ENCODE results near the gene ABCA13.

ABCA13 gene

DNA sequence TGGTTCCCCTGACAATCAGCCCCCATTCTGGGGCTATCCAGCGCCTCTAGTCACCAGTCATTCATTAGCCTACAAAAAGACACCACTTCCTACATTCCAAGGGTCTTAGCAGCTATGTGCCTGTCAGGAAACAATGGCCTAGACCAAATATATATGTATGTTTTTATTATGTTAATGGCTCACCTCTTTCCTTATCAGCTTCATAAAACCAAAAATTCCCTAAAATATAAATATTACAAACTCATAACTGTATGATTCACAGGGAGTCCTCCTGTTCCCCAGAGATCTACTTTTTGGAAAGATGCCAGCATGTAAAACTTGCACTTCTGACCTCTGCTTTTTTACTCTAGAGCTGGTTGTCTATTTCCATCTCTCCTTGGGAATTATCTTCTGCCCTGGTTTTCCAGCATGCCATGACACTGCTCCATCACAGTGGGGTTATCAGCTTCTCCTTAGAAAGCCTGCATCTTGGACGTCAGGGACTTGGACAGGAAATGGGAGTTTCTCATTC is 79.2 kb downstream of the ABCA13 start:
- H3K4me3 ChIP-seq (ENCODE audit: low read length): no peak overlapping the region
- H3K27ac ChIP-seq (ENCODE audit: low read length): no peak overlapping the region
- no peaks in the 10 kb centered on the region for H3K27me3 ChIP-seq (ENCODE audit: insufficient read depth, low read length)
- H3K4me1 ChIP-seq (ENCODE audit: insufficient read depth, low read length): peaks cover 15% of the 10 kb centered on the region; the same call in 1 of the 2 replicates
- no peak overlapping the region for H3K9ac ChIP-seq (ENCODE audit: low read depth, low read length)
- H3K36me3 ChIP-seq (ENCODE audit: insufficient read depth, low read depth, low read length): no peaks in the 10 kb centered on the region
- H3K9me3 ChIP-seq (ENCODE audit: insufficient read depth, low read depth, low read length): no peaks in the 10 kb centered on the region

DNA sequence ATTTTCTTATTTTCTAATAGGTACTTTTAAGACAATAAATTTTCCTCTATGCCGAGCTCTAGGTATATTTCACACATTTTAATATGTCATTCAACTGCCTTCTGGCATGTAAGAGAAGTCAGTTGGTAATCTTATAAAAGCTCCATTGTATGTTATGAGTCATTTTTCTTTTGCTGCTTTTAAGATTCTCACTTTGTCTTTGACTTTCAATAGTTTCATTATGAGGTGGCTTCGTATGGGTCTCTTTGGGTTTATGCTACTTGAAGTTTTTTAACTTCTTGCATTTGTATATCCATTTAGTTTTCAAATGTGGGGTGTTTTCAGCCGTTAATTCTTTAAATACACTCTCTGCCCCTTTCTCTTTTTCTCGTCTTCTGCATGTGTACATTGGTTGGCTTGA is 80.5 kb downstream of the ABCA13 start:
- Histone ChIP-seq H3K27me3 (ENCODE audit: insufficient read depth, low read length) (no peaks in the 10 kb centered on the region), H3K4me1 (ENCODE audit: insufficient read depth, low read length) (peaks cover 15% of the 10 kb centered on the region; the same call in 1 of the 2 replicates), H3K27ac (ENCODE audit: low read length) (no peak overlapping the region), H3K36me3 (ENCODE audit: insufficient read depth, low read depth, low read length) (no peaks in the 10 kb centered on the region), H3K9me3 (ENCODE audit: insufficient read depth, low read depth, low read length) (no peaks in the 10 kb centered on the region), H3K9ac (ENCODE audit: low read depth, low read length) (no peak overlapping the region), H3K4me3 (ENCODE audit: low read length) (no peak overlapping the region)

- Histone ChIP-seq H3K27me3 (ENCODE audit: insufficient read depth, low read length) (no peaks in the 10 kb centered on the region), H3K36me3 (ENCODE audit: insufficient read depth, low read depth, low read length) (no peaks in the 10 kb centered on the region), H3K9me3 (ENCODE audit: insufficient read depth, low read depth, low read length) (no peaks in the 10 kb centered on the region), H3K4me1 (ENCODE audit: insufficient read depth, low read length) (peaks cover 15% of the 10 kb centered on the region; the same call in 1 of the 2 replicates), H3K9ac (ENCODE audit: low read depth, low read length) (no peak overlapping the region), H3K4me3 (ENCODE audit: low read length) (no peak overlapping the region), H3K27ac (ENCODE audit: low read length) (no peak overlapping the region)
Measured at GRCh38 chr7:48252995-48253394, 81.7 kb downstream of the ABCA13 start.

DNA sequence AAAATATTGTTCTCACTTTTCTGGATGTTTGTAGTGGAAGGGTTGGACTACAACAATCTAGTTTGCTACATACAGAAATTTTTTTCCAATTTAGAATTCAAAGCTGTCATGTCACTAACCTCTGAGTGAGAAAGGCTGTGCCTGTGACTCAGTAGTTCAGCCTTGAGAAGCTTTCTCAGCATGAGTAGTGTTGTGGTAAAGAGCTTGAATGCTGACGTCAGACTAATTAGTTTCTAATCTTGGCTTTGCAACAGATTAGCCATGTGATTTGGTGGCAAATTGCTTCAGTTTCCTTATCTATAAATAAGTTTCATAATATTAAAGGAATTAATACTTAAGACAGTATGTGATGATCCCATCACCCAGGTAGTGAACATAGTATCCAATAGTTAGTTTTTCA is 83.8 kb downstream of the ABCA13 start:
- Histone ChIP-seq H3K9me3 (ENCODE audit: insufficient read depth, low read depth, low read length) (no peaks in the 10 kb centered on the region), H3K27ac (ENCODE audit: low read length) (no peak overlapping the region), H3K4me3 (ENCODE audit: low read length) (no peak overlapping the region), H3K36me3 (ENCODE audit: insufficient read depth, low read depth, low read length) (no peaks in the 10 kb centered on the region), H3K27me3 (ENCODE audit: insufficient read depth, low read length) (no peaks in the 10 kb centered on the region), H3K9ac (ENCODE audit: low read depth, low read length) (no peak overlapping the region), H3K4me1 (ENCODE audit: insufficient read depth, low read length) (peaks cover 15% of the 10 kb centered on the region; the same call in 1 of the 2 replicates)

GRCh38 chr7:48259463-48260280 is 88.4 kb downstream of the ABCA13 start:
- no peak overlapping the region for H3K4me3 ChIP-seq (ENCODE audit: low read length)
- H3K9me3 ChIP-seq (ENCODE audit: insufficient read depth, low read depth, low read length): no peaks in the 10 kb centered on the region; the same call in 1 of the 2 replicates
- H3K27me3 ChIP-seq (ENCODE audit: insufficient read depth, low read length): no peaks in the 10 kb centered on the region
- no peak overlapping the region for H3K9ac ChIP-seq (ENCODE audit: low read depth, low read length)
- H3K36me3 ChIP-seq (ENCODE audit: insufficient read depth, low read depth, low read length): no peaks in the 10 kb centered on the region
- H3K27ac ChIP-seq (ENCODE audit: low read length): no peak overlapping the region
- no peaks in the 10 kb centered on the region for H3K4me1 ChIP-seq (ENCODE audit: insufficient read depth, low read length)

GRCh38 chr7:48261696-48262095 is 90.4 kb downstream of the ABCA13 start:
- H3K36me3 ChIP-seq (ENCODE audit: insufficient read depth, low read depth, low read length): no peaks in the 10 kb centered on the region
- no peak overlapping the region for H3K4me3 ChIP-seq (ENCODE audit: low read length)
- no peaks in the 10 kb centered on the region for H3K4me1 ChIP-seq (ENCODE audit: insufficient read depth, low read length)
- no peaks in the 10 kb centered on the region for H3K27me3 ChIP-seq (ENCODE audit: insufficient read depth, low read length)
- H3K9ac ChIP-seq (ENCODE audit: low read depth, low read length): no peak overlapping the region
- H3K27ac ChIP-seq (ENCODE audit: low read length): no peak overlapping the region
- H3K9me3 ChIP-seq (ENCODE audit: insufficient read depth, low read depth, low read length): no peaks in the 10 kb centered on the region; the same call in 1 of the 2 replicates

DNA sequence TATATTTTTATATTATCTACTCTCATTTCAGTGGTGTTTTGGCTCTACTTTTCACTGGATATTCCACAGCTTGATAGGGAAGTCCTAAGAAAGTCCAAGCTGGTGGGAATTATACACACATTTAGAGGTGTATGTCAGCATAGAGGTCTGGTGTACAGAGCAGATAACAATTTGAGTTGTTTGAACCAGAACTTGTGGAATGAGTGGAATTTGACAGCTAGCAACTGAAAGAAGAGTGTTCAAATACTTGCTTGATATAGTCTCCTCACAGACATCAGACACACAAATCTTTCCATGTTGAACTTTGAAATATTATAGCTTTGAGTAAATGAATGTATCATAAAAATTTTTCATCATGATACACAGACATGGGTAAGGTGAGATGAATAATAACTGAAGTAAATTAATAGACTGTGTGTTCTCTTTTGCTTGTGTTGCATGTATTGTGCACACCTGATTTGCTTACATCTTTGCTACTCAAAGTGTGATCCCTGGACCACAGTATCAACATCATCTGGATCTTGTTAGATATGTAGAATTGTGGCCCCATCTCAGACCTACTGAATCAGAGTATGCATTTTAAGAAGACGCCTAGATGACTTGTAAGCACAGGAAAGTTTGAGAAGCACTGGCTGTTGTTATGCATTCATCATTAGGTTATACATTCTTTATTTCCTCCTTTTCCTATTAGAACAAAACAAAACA is 91.5 kb downstream of the ABCA13 start:
- Histone ChIP-seq H3K27ac (ENCODE audit: low read length) (no peak overlapping the region), H3K4me3 (ENCODE audit: low read length) (no peak overlapping the region), H3K36me3 (ENCODE audit: insufficient read depth, low read depth, low read length) (no peaks in the 10 kb centered on the region), H3K4me1 (ENCODE audit: insufficient read depth, low read length) (no peaks in the 10 kb centered on the region), H3K27me3 (ENCODE audit: insufficient read depth, low read length) (no peaks in the 10 kb centered on the region), H3K9me3 (ENCODE audit: insufficient read depth, low read depth, low read length) (no peaks in the 10 kb centered on the region; the same call in 1 of the 2 replicates), H3K9ac (ENCODE audit: low read depth, low read length) (no peak overlapping the region)

GRCh38 chr7:48263311-48263650 is 92.0 kb downstream of the ABCA13 start:
- H3K27me3 ChIP-seq (ENCODE audit: insufficient read depth, low read length): no peaks in the 10 kb centered on the region
- H3K27ac ChIP-seq (ENCODE audit: low read length): no peak overlapping the region
- H3K4me1 ChIP-seq (ENCODE audit: insufficient read depth, low read length): no peaks in the 10 kb centered on the region
- H3K9me3 ChIP-seq (ENCODE audit: insufficient read depth, low read depth, low read length): no peaks in the 10 kb centered on the region; the same call in 1 of the 2 replicates
- no peaks in the 10 kb centered on the region for H3K36me3 ChIP-seq (ENCODE audit: insufficient read depth, low read depth, low read length)
- H3K9ac ChIP-seq (ENCODE audit: low read depth, low read length): no peak overlapping the region
- no peak overlapping the region for H3K4me3 ChIP-seq (ENCODE audit: low read length)

DNA sequence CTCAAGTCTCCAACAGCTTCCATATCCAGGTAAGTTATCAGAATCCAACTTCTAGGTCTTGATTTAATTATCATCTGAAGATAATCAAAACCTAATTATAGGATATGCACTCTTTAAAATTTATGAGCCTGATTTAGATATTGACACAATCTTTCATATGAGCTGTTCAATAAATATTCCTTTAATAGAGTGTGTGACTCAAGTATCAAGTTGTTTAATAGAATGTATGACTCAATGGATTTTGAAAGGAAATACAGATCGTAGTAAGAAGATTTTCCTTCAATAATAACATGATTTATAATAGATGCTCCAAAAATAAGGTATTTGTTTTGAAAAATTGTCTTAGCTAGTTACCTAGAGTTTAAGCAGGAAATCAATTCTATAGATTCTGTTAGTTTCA is 97.8 kb downstream of the ABCA13 start:
- no peak overlapping the region for H3K4me3 ChIP-seq (ENCODE audit: low read length)
- no peak overlapping the region for H3K9ac ChIP-seq (ENCODE audit: low read depth, low read length)
- H3K36me3 ChIP-seq (ENCODE audit: insufficient read depth, low read depth, low read length): no peaks in the 10 kb centered on the region
- no peaks in the 10 kb centered on the region for H3K27me3 ChIP-seq (ENCODE audit: insufficient read depth, low read length)
- H3K27ac ChIP-seq (ENCODE audit: low read length): no peak overlapping the region
- H3K9me3 ChIP-seq (ENCODE audit: insufficient read depth, low read depth, low read length): no peaks in the 10 kb centered on the region
- H3K4me1 ChIP-seq (ENCODE audit: insufficient read depth, low read length): no peaks in the 10 kb centered on the region

DNA sequence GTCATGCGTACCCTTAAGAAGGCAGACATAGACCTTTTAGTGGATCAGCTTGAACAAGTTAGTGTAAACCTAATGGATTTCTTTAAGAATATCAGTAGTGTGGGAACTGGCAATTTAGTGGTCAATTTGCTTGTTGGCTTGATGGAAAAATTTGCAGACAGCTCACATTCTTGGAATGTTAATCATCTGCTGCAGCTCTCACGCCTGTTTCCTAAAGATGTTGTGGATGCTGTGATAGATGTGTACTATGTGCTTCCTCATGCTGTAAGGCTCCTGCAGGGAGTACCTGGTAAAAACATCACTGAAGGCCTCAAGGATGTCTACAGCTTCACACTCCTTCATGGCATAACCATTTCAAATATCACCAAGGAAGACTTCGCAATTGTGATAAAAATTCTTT is 103.4 kb downstream of the ABCA13 start:
- no peaks in the 10 kb centered on the region for H3K36me3 ChIP-seq (ENCODE audit: insufficient read depth, low read depth, low read length)
- no peak overlapping the region for H3K9ac ChIP-seq (ENCODE audit: low read depth, low read length)
- no peak overlapping the region for H3K4me3 ChIP-seq (ENCODE audit: low read length)
- no peaks in the 10 kb centered on the region for H3K9me3 ChIP-seq (ENCODE audit: insufficient read depth, low read depth, low read length)
- H3K27me3 ChIP-seq (ENCODE audit: insufficient read depth, low read length): no peaks in the 10 kb centered on the region
- H3K4me1 ChIP-seq (ENCODE audit: insufficient read depth, low read length): no peaks in the 10 kb centered on the region
- no peak overlapping the region for H3K27ac ChIP-seq (ENCODE audit: low read length)

DNA sequence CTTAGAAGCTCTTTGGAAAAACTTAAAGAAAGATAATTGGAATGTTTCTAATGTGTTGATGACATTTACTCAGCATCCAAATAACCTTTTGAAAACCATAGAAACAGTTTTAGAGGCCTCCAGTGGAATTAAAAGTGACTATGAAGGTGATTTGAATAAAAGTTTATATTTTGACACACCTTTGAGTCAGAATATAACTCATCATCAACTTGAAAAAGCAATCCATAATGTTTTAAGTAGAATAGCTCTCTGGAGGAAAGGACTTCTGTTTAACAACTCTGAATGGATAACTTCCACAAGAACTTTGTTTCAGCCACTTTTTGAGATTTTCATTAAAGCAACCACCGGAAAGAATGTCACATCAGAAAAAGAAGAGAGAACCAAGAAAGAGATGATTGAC is 108.2 kb downstream of the ABCA13 start:
- H3K9ac ChIP-seq (ENCODE audit: low read depth, low read length): no peak overlapping the region
- no peaks in the 10 kb centered on the region for H3K4me1 ChIP-seq (ENCODE audit: insufficient read depth, low read length)
- H3K27ac ChIP-seq (ENCODE audit: low read length): no peak overlapping the region
- no peaks in the 10 kb centered on the region for H3K27me3 ChIP-seq (ENCODE audit: insufficient read depth, low read length)
- H3K9me3 ChIP-seq (ENCODE audit: insufficient read depth, low read depth, low read length): no peaks in the 10 kb centered on the region
- H3K36me3 ChIP-seq (ENCODE audit: insufficient read depth, low read depth, low read length): no peaks in the 10 kb centered on the region
- H3K4me3 ChIP-seq (ENCODE audit: low read length): no peak overlapping the region

DNA sequence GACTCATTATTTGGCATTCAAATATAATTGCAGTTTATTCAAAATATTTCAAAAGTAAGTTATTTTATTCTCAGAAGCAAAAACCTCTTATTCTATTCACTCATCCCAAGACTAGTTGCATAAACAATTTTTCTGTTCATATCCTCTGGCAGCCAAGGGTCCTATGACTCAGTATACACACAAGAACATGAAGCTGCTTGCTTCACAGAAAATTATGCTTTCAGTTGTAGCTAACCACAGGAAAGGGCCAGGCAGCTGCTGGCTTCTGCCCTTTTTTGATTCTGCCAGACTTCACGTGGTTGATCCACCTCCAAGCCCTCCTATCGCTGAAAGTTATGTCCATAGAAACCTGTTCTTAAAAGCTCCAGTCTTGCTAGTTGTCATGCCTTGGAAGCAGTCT is 108.8 kb downstream of the ABCA13 start:
- Histone ChIP-seq H3K36me3 (ENCODE audit: insufficient read depth, low read depth, low read length) (no peaks in the 10 kb centered on the region), H3K27ac (ENCODE audit: low read length) (no peak overlapping the region), H3K27me3 (ENCODE audit: insufficient read depth, low read length) (no peaks in the 10 kb centered on the region), H3K9ac (ENCODE audit: low read depth, low read length) (no peak overlapping the region), H3K4me3 (ENCODE audit: low read length) (no peak overlapping the region), H3K9me3 (ENCODE audit: insufficient read depth, low read depth, low read length) (no peaks in the 10 kb centered on the region), H3K4me1 (ENCODE audit: insufficient read depth, low read length) (no peaks in the 10 kb centered on the region)

All from iPS-20b (cell line).